GM12878 (cell line): ENCODE results near the gene HMGXB4. TPM values are rescaled to one million over a fixed set of nuclear protein-coding genes. Genes with fewer than 3 reads are reported as not detected.

ENCODE experiments used
- ATAC-seq: fragments of 200-7000 bp; cut with Tn5 transposase; 3 replicates; pipeline ENCODE4 v1.9.1; 2020; ENCODE audit warnings: mild to moderate bottlenecking, moderate library complexity
- BruUV-seq: library from RNA; stranded (reverse); fragments of 400-500 nt; replicated peaks from 2 replicates; lab custom pipeline; 2021; lab: Mats Ljungman, UMichigan
- CTCF ChIA-PET: fragments of 300-600 bp; sonication (Branson Sonifier 250); formaldehyde crosslinking; extraction: SDS; loops from one replicate; lab custom pipeline; 2021; ENCODE audit warnings: inconsistent platforms; lab: Yijun Ruan, JAX
- POLR2A ChIA-PET: fragments of 350-600 bp; formaldehyde crosslinking; extraction: SDS; loops from one replicate; lab custom pipeline; 2021; ENCODE audit warnings: inconsistent platforms; lab: Charles Lee
- RAD21 ChIA-PET: fragments of 300-600 bp; sonication (Branson Sonifier 250); formaldehyde crosslinking; loops from one replicate; lab custom pipeline; 2023; ENCODE audit warnings: antibody characterized with exemption; ENCODE audit not compliant: unreplicated experiment; lab: Charles Lee
- SMC1A ChIA-PET: fragments of 300-600 bp; sonication (Branson Sonifier 250); formaldehyde crosslinking; loops from one replicate; lab custom pipeline; 2023; ENCODE audit not compliant: unreplicated experiment, uncharacterized antibody; lab: Charles Lee
- DNase-seq: peaks from one replicate; pipeline ENCODE4 v3.0.0-alpha.2; 2011; ENCODE audit warnings: low read depth, low spot score
- FAIRE-seq: peaks from 3 replicates; lab custom pipeline; 2011; peaks lifted over from hg19 to GRCh38; lab: Jason Lieb, UNC
- H2AFZ ChIP-seq: 2 replicates; pipeline ENCODE4 v1.6.0; 2011; ENCODE audit warnings: low read depth, low read length, control low read depth; ENCODE audit not compliant: control insufficient read depth
- H3K27ac ChIP-seq: 2 replicates; pipeline ENCODE4 v1.5.1; 2011; ENCODE audit warnings: control low read depth; ENCODE audit not compliant: control insufficient read depth, insufficient read depth
- H3K27me3 ChIP-seq, 2 experiments: replicated peaks in 1 of 2; 2 replicates each; pipeline versions ENCODE4 v1.6.0 to v1.6.1; 2011; ENCODE audit warnings: low read length in 1 of 2; ENCODE audit not compliant: control insufficient read depth in 2 of 2, insufficient read depth in 2 of 2
- H3K36me3 ChIP-seq, 2 experiments: 2 replicates each; pipeline ENCODE4 v1.5.1; 2011; ENCODE audit warnings: low read length in 1 of 2; ENCODE audit not compliant: control insufficient read depth in 2 of 2, insufficient read depth in 2 of 2
- H3K4me1 ChIP-seq: 2 replicates; pipeline ENCODE4 v1.6.1; 2011; ENCODE audit warnings: mild to moderate bottlenecking, low read length, moderate library complexity, mixed read lengths; ENCODE audit not compliant: control insufficient read depth, insufficient read depth
- H3K4me2 ChIP-seq: 2 replicates; pipeline ENCODE4 v1.6.0; 2011; ENCODE audit warnings: control low read depth; ENCODE audit not compliant: control insufficient read depth, insufficient read depth
- H3K4me3 ChIP-seq: fragments of 200-600 bp; sonication (generic); 2 replicates; pipeline ENCODE4 v1.5.1; 2016
- H3K79me2 ChIP-seq: 2 replicates; pipeline ENCODE4 v1.6.0; 2011; ENCODE audit warnings: low read length; ENCODE audit not compliant: control insufficient read depth, insufficient read depth
- H3K9ac ChIP-seq: 2 replicates; pipeline ENCODE4 v1.8.0; 2011; ENCODE audit warnings: low read length, control low read depth, mixed read lengths; ENCODE audit not compliant: control insufficient read depth, insufficient read depth
- H3K9me3 ChIP-seq: replicated peaks from 3 replicates; pipeline ENCODE4 v1.5.1; 2011; ENCODE audit warnings: mild to moderate bottlenecking, low read length; ENCODE audit not compliant: control insufficient read depth, insufficient read depth
- H4K20me1 ChIP-seq: 2 replicates; pipeline ENCODE4 v1.6.0; 2011; ENCODE audit not compliant: control insufficient read depth, insufficient read depth
- BHLHE40 ChIP-seq, 2 experiments: fragments of 450-650 bp in 1 of 2; IDR thresholded peaks; 2 replicates each; pipeline ENCODE4 v1.6.1; 2011 to 2017; ENCODE audit warnings: low read depth in 2 of 2, borderline replicate concordance in 1 of 2, improper control_type of control experiment in 1 of 2, low read length in 1 of 2, mild to moderate bottlenecking in 1 of 2
- NBN ChIP-seq: fragments of 450-650 bp; IDR thresholded peaks from 2 replicates; pipeline ENCODE4 v1.6.1; 2016
- POLR2AphosphoS2 ChIP-seq: IDR thresholded peaks from 2 replicates; pipeline ENCODE4 v1.6.1; 2011; ENCODE audit warnings: low read depth, mild to moderate bottlenecking, low read length, improper control_type of control experiment, moderate library complexity
- SREBF1 ChIP-seq: IDR thresholded peaks from 2 replicates; pipeline ENCODE4 v1.6.1; 2012; ENCODE audit warnings: mild to moderate bottlenecking, low read length
- ZNF622 ChIP-seq: fragments of 450-650 bp; IDR thresholded peaks from 2 replicates; pipeline ENCODE4 v1.6.1; 2017; ENCODE audit warnings: mild to moderate bottlenecking, inconsistent platforms
- WGBS: methylation state at CpG from one replicate; pipeline ENCODE4 v1.1.6; 2016; ENCODE audit warnings: low lambda C conversion rate; ENCODE audit not compliant: insufficient replicate concordance, insufficient coverage; ENCODE audit errors: missing lambda C conversion rate; 5-methylcytosine and 5-hydroxymethylcytosine counted together
- in situ Hi-C: fragments of 300-500 bp; cut with MboI; formaldehyde crosslinking; loops from 9 replicates; pipeline ENCODE4 v1.14.3; 2018; ENCODE audit warnings: mixed read lengths
- intact Hi-C: fragments of 100-400 bp; cut with micrococcal nuclease; formaldehyde crosslinking; loops from one replicate; pipeline ENCODE4 v1.14.2; 2022; ENCODE audit not compliant: unreplicated experiment
- polyA plus RNA-seq, 11 experiments: library from polyadenylated mRNA; depleted of rRNA in 4 of 11; unstranded in 6 of 11; stranded (reverse) in 5 of 11; fragments of >200 nt; fragmentation: Nextera tagmentation in 4 of 11; fragmentation: Illumina TruSeq in 1 of 11; extraction: Ambion mirVana in 4 of 11; extraction: Trizol in 1 of 11; gene quantifications; 1 replicate in 1 of 11; 2 replicates in 10 of 11; pipeline versions ENCODE4 v1.2.1 to v1.2.3, GENCODE V29; 2011 to 2016; ENCODE audit warnings: inconsistent platforms in 2 of 11, missing spikeins in 2 of 11, low read depth in 1 of 11
- total RNA-seq, 4 experiments: library from RNA; depleted of rRNA in 3 of 4; stranded (reverse); fragments of >200 nt in 3 of 4; fragmentation: Illumina TruSeq in 1 of 4; extraction: Trizol in 1 of 4; gene quantifications; 2 replicates each; pipeline versions ENCODE4 v1.2.1 to v1.2.3, GENCODE V29; 2013 to 2021

HMGXB4 gene
- total and polyA plus RNA-seq, 10 of the 15 experiments (the other 5 are each of a cell fraction or from before 2014, with no cell fraction given) = 15.5 to 44.5 (median 24.9) TPM

GRCh38 chr22:35327690-35328471 lies 70.6 kb downstream of the HMGXB4 start:
- H3K27ac ChIP-seq = no peak overlapping the region
- SMC1A ChIA-PET = interaction anchor here (1.0 kb wide), 1 partner anchor 71 kb away, joined by 3 read pairs; the partner anchor contains the start of gene HMGXB4
- DNase-seq (no peak), FAIRE-seq (no peak), ATAC-seq (no peak)
- H3K4me2 ChIP-seq = no peak overlapping the region
- H2AFZ ChIP-seq = no peak overlapping the region
- H3K9me3 ChIP-seq = no peaks in the 10 kb centered on the region
- POLR2A ChIA-PET = no interaction called here
- H3K9ac ChIP-seq = no peak overlapping the region
- intact Hi-C loops (no loop called here), in situ Hi-C loops (no loop called here)
- WGBS = 87% methylated on average over 21 of the region's 21 CpGs
- peaks cover 9% of the 10 kb centered on the region for H3K4me1 ChIP-seq
- TF ChIP-seq NBN = no peak
- TF ChIP-seq POLR2AphosphoS2 = no peak
- no peak for TF ChIP-seq ZNF622
- CTCF ChIA-PET = interaction anchor here (2.4 kb wide), 1 partner anchor 94 kb away, joined by 8 read pairs; no protein-coding TSS in a partner anchor
- H3K36me3 ChIP-seq = peaks cover 0 to 34% of the 10 kb centered on the region in 2 experiments; a peak in 3 of 4 replicates
- no peak overlapping the region for H3K4me3 ChIP-seq
- no TSS peak for BruUV-seq
- RAD21 ChIA-PET = no interaction called here
- H4K20me1 ChIP-seq = no peaks in the 10 kb centered on the region
- H3K27me3 ChIP-seq = no peaks in the 10 kb centered on the region
- no peaks in the 10 kb centered on the region for H3K79me2 ChIP-seq

- H3K27ac ChIP-seq = no peak overlapping the region
- H3K36me3 ChIP-seq = peaks cover 0 to 30% of the 10 kb centered on the region in 2 experiments; a peak in 3 of 4 replicates
- ChIA-PET CTCF (interaction anchor here (1.5 to 2.4 kb wide), 2 partner anchors 37 to 95 kb away, joined by 4 to 8 read pairs; no protein-coding TSS in a partner anchor), POLR2A (no interaction called here), SMC1A (interaction anchor here (0.7 kb wide), 1 partner anchor 97 kb away, joined by 3 read pairs; no protein-coding TSS in a partner anchor), RAD21 (no interaction called here)
- H3K4me1 ChIP-seq = peaks cover 9% of the 10 kb centered on the region
- H3K4me2 ChIP-seq = no peak overlapping the region
- no peak overlapping the region for H3K4me3 ChIP-seq
- no peaks in the 10 kb centered on the region for H4K20me1 ChIP-seq
- in situ Hi-C loops (no loop called here), intact Hi-C loops (no loop called here)
- no peaks in the 10 kb centered on the region for H3K9me3 ChIP-seq
- DNase-seq = no peak
- TF ChIP-seq SREBF1 (no peak), BHLHE40 (IDR thresholded peaks at IDR 0.05; ENCODE audit: borderline replicate concordance in 1 of 2, low read depth in 2 of 2, low read length in 1 of 2) (no peak)
- WGBS = 80% methylated on average over 15 of the region's 15 CpGs
- BruUV-seq = no TSS peak
- no peak overlapping the region for H3K9ac ChIP-seq
- H2AFZ ChIP-seq = no peak overlapping the region
- H3K27me3 ChIP-seq = no peaks in the 10 kb centered on the region
- no peak for FAIRE-seq
- no peaks in the 10 kb centered on the region for H3K79me2 ChIP-seq
- ATAC-seq = no peak
These were observed 71.2 kb downstream of the HMGXB4 start for GRCh38 chr22:35328472-35328885.
